Measurements from ENCODE around the gene UBE2U.

UBE2U gene

DNA sequence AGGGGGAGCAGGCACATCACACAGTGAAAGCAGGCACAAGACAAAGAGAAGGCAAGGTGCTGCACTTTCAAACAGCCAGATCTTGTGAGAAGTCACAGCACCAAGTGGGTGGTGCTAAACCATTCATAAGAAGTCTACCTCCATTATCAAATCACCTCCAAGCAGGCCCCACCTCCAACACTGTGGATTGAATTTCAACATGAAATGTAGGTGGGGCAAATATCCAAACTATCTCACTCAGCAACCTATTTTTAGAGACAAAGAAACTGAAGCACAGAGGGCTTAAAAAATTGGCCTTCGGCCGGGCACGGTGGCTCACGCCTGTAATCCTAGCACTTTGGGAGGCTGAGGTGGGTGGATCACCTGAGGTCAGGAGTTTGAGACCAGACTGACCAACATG lies 90.4 kb downstream of the UBE2U start:
- TF ChIP-seq, protein P1, sequence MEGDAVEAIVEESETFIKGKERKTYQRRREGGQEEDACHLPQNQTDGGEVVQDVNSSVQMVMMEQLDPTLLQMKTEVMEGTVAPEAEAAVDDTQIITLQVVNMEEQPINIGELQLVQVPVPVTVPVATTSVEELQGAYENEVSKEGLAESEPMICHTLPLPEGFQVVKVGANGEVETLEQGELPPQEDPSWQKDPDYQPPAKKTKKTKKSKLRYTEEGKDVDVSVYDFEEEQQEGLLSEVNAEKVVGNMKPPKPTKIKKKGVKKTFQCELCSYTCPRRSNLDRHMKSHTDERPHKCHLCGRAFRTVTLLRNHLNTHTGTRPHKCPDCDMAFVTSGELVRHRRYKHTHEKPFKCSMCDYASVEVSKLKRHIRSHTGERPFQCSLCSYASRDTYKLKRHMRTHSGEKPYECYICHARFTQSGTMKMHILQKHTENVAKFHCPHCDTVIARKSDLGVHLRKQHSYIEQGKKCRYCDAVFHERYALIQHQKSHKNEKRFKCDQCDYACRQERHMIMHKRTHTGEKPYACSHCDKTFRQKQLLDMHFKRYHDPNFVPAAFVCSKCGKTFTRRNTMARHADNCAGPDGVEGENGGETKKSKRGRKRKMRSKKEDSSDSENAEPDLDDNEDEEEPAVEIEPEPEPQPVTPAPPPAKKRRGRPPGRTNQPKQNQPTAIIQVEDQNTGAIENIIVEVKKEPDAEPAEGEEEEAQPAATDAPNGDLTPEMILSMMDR (IDR thresholded peaks at IDR 0.05), result no peak
- Histone ChIP-seq H3K9me3 (no peaks in the 10 kb centered on the region), H3K4me1 (ENCODE audit: control insufficient read depth in 1 of 2, insufficient read depth in 1 of 2, low read depth in 1 of 2, low read length in 1 of 2) (no peaks in the 10 kb centered on the region), H3K27ac (no peak overlapping the region), H3K36me3 (no peaks in the 10 kb centered on the region), H3K4me3 (ENCODE audit: low read depth in 1 of 2, low read length in 1 of 2) (no peak overlapping the region), H3K27me3 (no peaks in the 10 kb centered on the region)

DNA sequence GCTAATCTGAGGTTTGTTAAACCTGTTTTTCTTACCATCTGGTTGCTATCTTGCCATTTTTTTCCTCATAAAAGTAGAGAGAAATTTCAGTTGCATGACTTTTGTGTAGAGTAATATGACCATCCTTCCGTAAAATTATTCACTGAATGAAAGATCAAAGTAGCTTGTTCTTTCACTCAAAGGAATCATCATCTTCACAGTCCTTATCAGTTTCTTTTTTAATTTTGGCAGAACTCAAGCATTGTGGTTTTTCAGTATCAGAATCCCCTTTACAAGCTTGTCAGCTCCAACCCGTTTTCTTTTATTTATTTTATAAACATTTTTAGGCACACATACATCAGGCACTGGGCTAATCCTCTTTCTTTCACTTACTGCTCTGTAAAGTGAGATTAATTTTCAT lies 91.7 kb downstream of the UBE2U start:
- no peak overlapping the region for H3K4me3 ChIP-seq (ENCODE audit: low read depth in 1 of 2, low read length in 1 of 2)
- H3K27me3 ChIP-seq, result no peaks in the 10 kb centered on the region
- H3K9me3 ChIP-seq, result no peaks in the 10 kb centered on the region
- H3K4me1 ChIP-seq (ENCODE audit: control insufficient read depth in 1 of 2, insufficient read depth in 1 of 2, low read depth in 1 of 2, low read length in 1 of 2), result no peaks in the 10 kb centered on the region
- no peaks in the 10 kb centered on the region for H3K36me3 ChIP-seq
- TF ChIP-seq, protein P1 (IDR thresholded peaks at IDR 0.05), result no peak
- no peak overlapping the region for H3K27ac ChIP-seq

DNA sequence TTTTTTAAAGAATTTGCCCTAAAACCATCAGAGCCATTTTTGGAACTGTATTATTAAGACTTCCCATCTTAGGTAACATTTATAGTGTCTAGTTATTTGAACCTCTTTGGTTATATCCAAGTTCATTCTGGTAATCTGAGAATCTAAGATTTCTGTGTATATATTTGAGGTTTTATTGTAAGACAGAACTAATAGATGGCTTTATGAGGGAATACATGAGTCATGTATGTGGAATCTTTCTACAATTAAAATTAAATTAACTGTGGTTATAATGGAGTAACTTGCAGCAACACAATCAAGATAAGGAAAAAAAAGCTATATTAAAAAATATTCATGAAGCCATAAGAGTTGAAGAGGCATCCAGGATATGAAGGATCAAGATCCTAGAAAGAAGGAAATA lies 92.1 kb downstream of the UBE2U start:
- no peaks in the 10 kb centered on the region for H3K9me3 ChIP-seq
- TF ChIP-seq, protein P1 (IDR thresholded peaks at IDR 0.05), result no peak

DNA sequence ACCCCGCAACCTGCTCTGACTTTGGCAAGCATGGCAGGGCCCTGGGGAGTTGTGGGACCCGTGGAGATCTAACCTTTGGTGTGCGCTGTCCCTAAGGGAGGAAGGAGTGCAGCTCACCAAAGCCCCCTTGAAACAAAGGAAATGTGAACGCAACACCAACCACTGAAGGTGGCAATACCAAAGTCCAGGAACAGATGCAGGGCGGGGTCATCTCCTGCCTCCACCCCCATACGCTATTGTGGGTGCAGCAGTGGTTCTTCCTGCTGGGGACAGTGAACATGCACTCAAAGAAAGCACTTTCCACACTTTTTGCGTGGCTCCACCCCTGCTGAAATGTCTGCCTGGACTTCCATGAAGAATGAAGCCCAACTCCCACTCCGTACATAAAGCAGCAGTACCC lies 93.0 kb downstream of the UBE2U start:
- Histone ChIP-seq H3K27ac (no peak overlapping the region), H3K36me3 (no peaks in the 10 kb centered on the region), H3K4me1 (ENCODE audit: control insufficient read depth in 1 of 2, insufficient read depth in 1 of 2, low read depth in 1 of 2, low read length in 1 of 2) (no peaks in the 10 kb centered on the region), H3K27me3 (no peaks in the 10 kb centered on the region), H3K4me3 (ENCODE audit: low read depth in 1 of 2, low read length in 1 of 2) (no peak overlapping the region), H3K9me3 (no peaks in the 10 kb centered on the region)
- TF ChIP-seq, protein P1 (IDR thresholded peaks at IDR 0.05), result no peak

More for the DNA sequence above, 92.1 kb downstream of the UBE2U start:
- Histone ChIP-seq H3K4me1 (ENCODE audit: control insufficient read depth in 1 of 2, insufficient read depth in 1 of 2, low read depth in 1 of 2, low read length in 1 of 2) (no peaks in the 10 kb centered on the region), H3K4me3 (ENCODE audit: low read depth in 1 of 2, low read length in 1 of 2) (no peak overlapping the region), H3K36me3 (no peaks in the 10 kb centered on the region), H3K27me3 (no peaks in the 10 kb centered on the region), H3K27ac (no peak overlapping the region)

DNA sequence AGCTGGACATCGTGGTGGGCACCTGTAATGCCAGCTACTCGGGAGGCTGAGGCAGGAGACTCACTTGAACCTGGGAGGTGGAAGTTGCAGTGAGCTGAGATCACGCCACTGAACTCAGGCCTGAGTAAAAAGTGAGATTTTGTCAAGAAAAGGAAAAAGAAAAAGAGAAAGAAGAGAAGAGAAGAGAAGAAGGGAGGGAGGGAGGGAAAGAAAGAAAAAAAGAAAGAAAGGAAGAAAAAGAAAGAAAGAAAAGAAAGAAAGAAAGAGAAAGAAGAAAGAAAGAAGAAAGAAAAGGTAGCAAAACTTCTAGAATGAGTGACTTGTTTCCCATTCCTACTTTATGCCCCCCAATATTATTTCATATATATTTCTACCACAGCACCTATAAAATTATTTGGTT lies 98.8 kb downstream of the UBE2U start:
- H3K27me3 ChIP-seq, result no peaks in the 10 kb centered on the region
- TF ChIP-seq, protein P1 (IDR thresholded peaks at IDR 0.05), result no peak

DNA sequence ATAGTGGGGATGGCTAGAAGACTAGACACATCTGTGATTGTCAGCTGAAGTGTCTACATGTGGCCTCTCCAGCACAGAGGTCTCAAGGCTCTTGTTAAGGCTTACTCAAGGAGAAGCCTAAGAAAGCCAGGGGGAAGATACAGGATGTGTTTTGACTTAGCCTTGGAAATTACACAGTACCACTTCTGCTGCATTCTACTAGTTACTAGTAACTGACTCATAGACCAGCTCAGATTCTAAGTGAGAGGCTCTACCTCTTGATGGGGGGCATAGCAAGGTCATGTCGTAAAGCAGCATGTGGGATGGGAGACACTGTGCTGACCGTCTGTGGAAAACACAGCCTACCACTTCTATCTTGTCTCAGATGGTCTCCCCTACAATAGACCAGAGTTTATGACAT lies 99.5 kb downstream of the UBE2U start:
- no peak overlapping the region for H3K4me3 ChIP-seq (ENCODE audit: low read depth in 1 of 2, low read length in 1 of 2)
- H3K9me3 ChIP-seq, result no peaks in the 10 kb centered on the region
- H3K4me1 ChIP-seq (ENCODE audit: control insufficient read depth in 1 of 2, insufficient read depth in 1 of 2, low read depth in 1 of 2, low read length in 1 of 2), result no peaks in the 10 kb centered on the region
- H3K27me3 ChIP-seq, result no peaks in the 10 kb centered on the region
- no peak overlapping the region for H3K27ac ChIP-seq
- TF ChIP-seq, protein P1 (IDR thresholded peaks at IDR 0.05), result no peak
- no peaks in the 10 kb centered on the region for H3K36me3 ChIP-seq

More for the DNA sequence above, 98.8 kb downstream of the UBE2U start:
- no peak overlapping the region for H3K4me3 ChIP-seq (ENCODE audit: low read depth in 1 of 2, low read length in 1 of 2)
- H3K4me1 ChIP-seq (ENCODE audit: control insufficient read depth in 1 of 2, insufficient read depth in 1 of 2, low read depth in 1 of 2, low read length in 1 of 2), result no peaks in the 10 kb centered on the region
- no peaks in the 10 kb centered on the region for H3K36me3 ChIP-seq
- H3K27ac ChIP-seq, result no peak overlapping the region
- H3K9me3 ChIP-seq, result no peaks in the 10 kb centered on the region

All from neutrophil (primary cell).